ENCODE measurements around the gene CLEC2B.

The CLEC2B gene

GRCh38 chr12:9805883-9806282, 63.3 kb downstream of the CLEC2B start:
- DNase-seq, result no peak
